Motor neuron (in vitro differentiated cells): ENCODE results near the gene ARL4C. TPM values are rescaled to one million over a fixed set of nuclear protein-coding genes. Genes with fewer than 3 reads are reported as not detected.

Experiments used
- ATAC-seq, 8 experiments: fragments of 200-7000 bp; cut with Tn5 transposase; replicated peaks in 6 of 8; 2 replicates each; pipeline ENCODE4 v1.8.0; 2021; ENCODE audit warnings: mild to moderate bottlenecking in 8 of 8, moderate library complexity in 8 of 8
- H3K27ac ChIP-seq, 2 donors: fragments of 250-450 bp; sonication (Bioruptor Pico); 2 replicates each; pipeline ENCODE4 v1.9.0; 2021; ENCODE audit warnings: antibody characterized with exemption in 2 of 2, mild to moderate bottlenecking in 2 of 2, moderate library complexity in 1 of 2
- H3K4me1 ChIP-seq, 2 donors: fragments of 250-450 bp; sonication (Bioruptor Pico); replicated peaks in 1 of 2; 2 replicates each; pipeline ENCODE4 v1.6.1; 2021; ENCODE audit warnings: antibody characterized with exemption in 2 of 2, mild to moderate bottlenecking in 2 of 2, moderate library complexity in 1 of 2
- H3K4me3 ChIP-seq, 5 donors: fragments of 250-450 bp; sonication (Bioruptor Pico); 2 replicates each; pipeline ENCODE4 v1.9.0; 2021; ENCODE audit warnings: antibody characterized with exemption in 5 of 5, mild to moderate bottlenecking in 5 of 5, moderate library complexity in 4 of 5
- WGBS, 10 experiments: fragments of 450-650 bp; shearing (Covaris generic); methylation state at CpG; one replicate each; pipeline ENCODE4 v1.0.0; 2022; 5-methylcytosine and 5-hydroxymethylcytosine counted together
- in situ Hi-C, 9 experiments: fragments of 400-800 bp; cut with MboI; loops; one replicate each; pipeline ENCODE4 v1.15.0; 2021; ENCODE audit warnings: low sequenced_read_pairs in 9 of 9, low pct_unique_long_range_greater_than_20kb in 2 of 9; ENCODE audit not compliant: unreplicated experiment in 9 of 9
- total RNA-seq, 8 experiments: library from RNA; unstranded; fragments of 300-600 nt; gene quantifications; 2 replicates each; pipeline versions ENCODE4 v1.2.3 to v1.2.4, GENCODE V29; 2022

ARL4C gene
- total RNA-seq, 8 experiments from 2014 or later, result 0.27 to 129 (median 47.0) TPM

DNA sequence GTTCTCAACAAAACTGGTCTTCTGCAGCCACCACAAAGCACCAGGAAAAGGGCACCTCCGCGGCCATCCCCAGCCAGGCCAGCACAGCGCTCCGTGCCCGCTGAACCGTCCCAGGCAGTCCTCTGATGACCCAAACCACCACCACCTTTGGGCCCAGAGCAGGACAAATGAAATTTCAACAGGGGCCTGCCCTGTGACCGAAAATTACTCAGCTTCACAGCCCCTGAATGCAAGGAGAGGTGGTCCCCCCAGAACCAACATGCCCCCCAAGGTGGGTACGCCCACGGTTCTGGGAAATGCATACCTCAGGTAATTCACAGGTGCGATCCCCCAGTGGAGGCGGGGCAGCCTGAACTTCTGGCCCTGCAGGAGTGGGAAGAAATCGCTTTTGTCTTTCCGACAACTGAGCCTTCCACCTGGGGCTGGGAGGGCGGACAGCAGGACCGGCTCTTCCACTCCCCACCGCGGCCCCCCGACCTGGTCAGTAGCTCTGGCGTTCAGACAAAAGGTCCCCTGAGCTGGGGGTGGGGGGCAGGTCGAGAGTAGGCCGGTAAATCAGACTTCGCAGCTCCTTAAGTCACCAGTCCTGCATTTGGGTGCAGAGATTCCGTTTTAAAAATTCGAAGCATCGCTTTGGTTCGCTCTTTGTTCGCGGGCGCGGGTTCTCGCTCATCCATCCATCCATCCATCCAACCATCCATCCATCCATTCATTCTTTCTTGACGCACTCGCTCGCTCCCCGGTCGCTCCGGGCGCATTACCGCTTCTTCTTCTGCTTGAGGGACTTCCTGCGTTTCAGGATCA is 1.4 kb downstream of the ARL4C start:
- ATAC-seq, result no peak
- 0 to 10% (median 1%) methylated on average over 3 to 20 of the region's 40 CpGs; no CpG with 5 or more reads in 2 of the 10 experiments for WGBS, 10 experiments
- Histone ChIP-seq H3K4me1 (peaks cover 7 to 14% of the 10 kb centered on the region in 2 donors), H3K27ac (peak overlapping the region; percentile 65 to 80), H3K4me3 (peak overlapping the region; percentile 77 to 98 (median 93))
- in situ Hi-C loops, result loop anchor here in 3 of 9 experiments (10.0 to 25.0 kb wide), 4 partner anchors 201 to 508 kb away; no protein-coding TSS in a partner anchor

DNA sequence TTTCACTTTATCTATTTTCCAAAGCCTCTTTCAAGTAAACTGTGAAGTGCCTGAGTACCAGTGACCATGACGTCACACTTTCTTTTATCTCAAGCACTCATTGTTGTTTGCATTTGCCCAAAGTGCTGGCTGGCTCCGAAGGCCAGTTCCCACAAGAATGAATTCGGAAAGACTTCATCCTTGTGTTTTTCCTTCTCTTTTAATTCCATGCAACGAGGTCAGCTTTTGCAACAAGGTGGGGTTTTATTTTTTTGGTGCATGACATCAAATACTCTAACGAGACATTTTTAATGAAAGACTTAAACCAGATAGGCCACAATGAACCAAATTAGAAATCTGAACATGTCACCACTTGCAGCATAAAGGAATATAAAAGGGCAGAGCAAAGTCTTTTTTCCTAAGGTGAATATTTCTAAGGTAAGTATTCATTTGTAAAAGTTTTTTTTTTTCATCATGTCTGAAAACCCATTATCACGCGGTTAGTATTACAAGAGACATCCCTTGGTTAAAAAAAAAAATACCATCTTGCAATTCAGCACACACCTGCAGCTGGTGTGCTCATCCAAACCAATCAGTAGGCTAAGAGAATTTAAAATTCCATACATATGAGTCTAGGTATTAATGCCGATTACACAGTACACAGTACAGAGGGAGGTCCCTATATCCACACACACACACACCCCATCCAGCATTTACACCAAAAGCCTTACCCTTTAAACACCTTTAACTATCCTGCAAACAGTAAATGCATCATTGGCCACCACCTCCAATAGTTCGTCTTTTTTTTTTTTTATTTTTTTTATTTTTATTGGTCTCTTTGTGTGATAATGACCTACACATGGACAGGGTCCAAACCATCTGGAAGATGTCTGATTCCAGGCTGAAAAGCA is 2.3 kb downstream of the ARL4C start:
- Histone ChIP-seq H3K4me3 (peak overlapping the region; percentile 77 to 98 (median 93)), H3K4me1 (peaks cover 7 to 8% of the 10 kb centered on the region in 2 donors), H3K27ac (peak overlapping the region in 1 of 2 donors; percentile 80)
- WGBS, 10 experiments, result 0 to 78% (median 5%) methylated on average over 3 to 9 of the region's 9 CpGs
- no peak for ATAC-seq
- in situ Hi-C loops, result loop anchor here in 3 of 9 experiments (10.0 to 25.0 kb wide), 4 partner anchors 200 to 507 kb away; no protein-coding TSS in a partner anchor

DNA sequence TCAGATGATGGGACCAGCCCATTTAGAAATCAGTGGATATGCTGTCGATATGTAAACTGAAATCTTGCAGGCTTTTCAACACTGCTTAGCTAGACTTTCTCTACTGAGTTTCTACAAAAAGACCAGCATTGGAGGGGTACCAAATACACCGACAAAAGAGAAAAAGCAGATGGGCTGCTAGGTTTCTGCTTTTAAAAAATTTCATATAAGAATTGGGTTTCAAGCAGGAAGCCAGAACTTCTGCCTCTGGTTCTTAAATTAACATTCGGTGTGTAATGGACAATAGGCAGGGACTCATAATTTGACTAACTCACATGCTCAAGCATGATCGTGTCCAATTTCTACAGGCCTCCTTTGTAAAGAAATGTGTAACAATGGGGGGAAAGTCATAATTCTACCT is 3.1 kb downstream of the ARL4C start:
- H3K4me1 ChIP-seq, result peaks cover 7 to 8% of the 10 kb centered on the region in 2 donors
- in situ Hi-C loops, result loop anchor here in 3 of 9 experiments (10.0 to 25.0 kb wide), 4 partner anchors 199 to 506 kb away; no protein-coding TSS in a partner anchor
- WGBS, 10 experiments, result 0 to 80% (median 11%) methylated on average over 1 to 4 of the region's 4 CpGs
- peak overlapping the region; percentile 77 to 98 (median 93) for H3K4me3 ChIP-seq
- ATAC-seq, result no peak
- no peak overlapping the region for H3K27ac ChIP-seq

DNA sequence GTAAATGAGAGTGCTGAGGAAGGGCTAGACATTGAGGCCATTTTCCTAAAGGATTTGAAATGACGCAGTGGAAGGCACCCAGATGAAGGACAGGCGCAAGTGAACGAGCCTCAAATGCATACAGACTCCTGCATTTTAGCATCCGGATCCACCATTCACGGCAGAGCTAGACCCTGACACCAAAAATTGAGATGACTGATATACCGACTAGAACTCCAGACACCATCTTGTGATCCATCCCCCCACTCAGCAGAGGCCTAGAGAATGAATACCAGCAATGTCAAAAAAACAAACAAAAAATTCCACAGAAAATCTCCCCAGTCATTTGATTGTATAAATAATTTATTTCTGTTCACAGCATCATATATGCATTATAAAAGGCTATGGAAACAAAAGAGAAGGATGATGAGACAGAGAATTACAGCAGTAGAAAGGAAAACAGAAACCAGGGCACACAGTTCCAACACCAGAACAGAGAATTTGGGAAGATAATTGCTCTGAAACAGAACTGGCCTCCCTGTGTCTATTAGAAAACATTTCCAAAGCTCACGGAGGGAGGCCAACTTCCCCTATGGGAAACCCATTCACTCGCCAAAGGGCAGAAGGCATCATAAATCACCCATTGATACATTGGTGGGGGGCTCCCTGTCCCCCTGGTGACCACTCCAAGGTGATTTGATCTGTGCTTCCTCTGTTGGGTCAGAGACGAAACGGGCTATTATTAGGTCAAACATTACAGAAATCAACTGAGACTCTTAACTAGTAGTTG is 4.0 kb downstream of the ARL4C start:
- H3K4me1 ChIP-seq, result peaks cover 7 to 8% of the 10 kb centered on the region in 2 donors
- in situ Hi-C loops, result loop anchor here in 3 of 9 experiments (10.0 to 25.0 kb wide), 4 partner anchors 198 to 506 kb away; no protein-coding TSS in a partner anchor
- no peak for ATAC-seq
- no peak overlapping the region for H3K27ac ChIP-seq
- 3 to 98% (median 40%) methylated on average over 1 to 8 of the region's 10 CpGs; no CpG with 5 or more reads in 1 of the 10 experiments for WGBS, 10 experiments
- peak overlapping the region; percentile 77 to 98 (median 93) for H3K4me3 ChIP-seq

DNA sequence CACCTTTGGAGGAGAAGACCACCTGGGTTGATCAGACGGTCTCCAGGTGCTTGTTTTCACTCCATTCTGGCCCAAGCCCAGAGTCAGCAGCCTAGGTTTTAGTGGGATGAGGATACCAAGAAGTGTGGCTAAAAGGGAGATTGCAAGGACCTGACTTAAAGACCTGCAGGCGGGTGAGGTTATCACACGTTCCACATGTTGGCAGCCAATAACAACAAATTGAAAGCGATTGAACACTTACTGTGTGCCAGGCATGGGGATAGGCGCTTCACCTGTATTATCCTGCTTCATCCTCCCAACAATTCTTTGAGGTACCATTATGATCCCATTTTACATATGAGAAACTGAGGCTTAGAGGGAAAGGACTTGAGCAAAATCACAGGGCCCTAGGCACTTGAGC is 5.0 kb downstream of the ARL4C start:
- 80 to 100% (median 99%) methylated on average over 1 to 4 of the region's 5 CpGs; no CpG with 5 or more reads in 4 of the 10 experiments for WGBS, 10 experiments
- Histone ChIP-seq H3K4me3 (peak overlapping the region in 2 of 5 donors; percentile 93 to 94), H3K27ac (no peak overlapping the region), H3K4me1 (peaks cover 4 to 8% of the 10 kb centered on the region in 2 donors)
- in situ Hi-C loops, result loop anchor here in 3 of 9 experiments (10.0 to 25.0 kb wide), 4 partner anchors 197 to 505 kb away; no protein-coding TSS in a partner anchor
- no peak for ATAC-seq

DNA sequence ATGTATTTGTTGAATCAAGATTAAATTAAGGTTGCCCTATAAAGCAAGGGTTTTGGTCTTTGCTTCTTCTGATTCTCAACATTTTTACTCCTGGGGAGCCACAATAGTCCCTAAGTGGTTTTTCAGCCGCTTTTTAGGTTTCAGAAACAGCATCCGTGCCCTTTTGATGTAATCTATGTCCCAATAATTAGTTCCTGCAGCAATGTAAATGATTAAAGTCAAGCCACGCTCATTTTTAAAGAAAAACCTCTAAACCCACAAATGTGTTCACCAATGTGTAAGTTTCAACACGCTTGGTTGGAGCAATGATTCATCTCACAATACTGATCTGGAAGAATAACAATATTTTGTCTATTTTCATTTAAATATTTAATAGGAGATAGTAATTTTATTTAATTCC is 5.6 kb downstream of the ARL4C start:
- Histone ChIP-seq H3K4me3 (no peak overlapping the region), H3K4me1 (peaks cover 4 to 8% of the 10 kb centered on the region in 2 donors), H3K27ac (no peak overlapping the region)
- WGBS, 10 experiments, result 73 to 100% (median 93%) methylated on average over 1 to 4 of the region's 4 CpGs
- no peak for ATAC-seq
- in situ Hi-C loops, result loop anchor here in 3 of 9 experiments (10.0 to 25.0 kb wide), 4 partner anchors 196 to 504 kb away; no protein-coding TSS in a partner anchor

DNA sequence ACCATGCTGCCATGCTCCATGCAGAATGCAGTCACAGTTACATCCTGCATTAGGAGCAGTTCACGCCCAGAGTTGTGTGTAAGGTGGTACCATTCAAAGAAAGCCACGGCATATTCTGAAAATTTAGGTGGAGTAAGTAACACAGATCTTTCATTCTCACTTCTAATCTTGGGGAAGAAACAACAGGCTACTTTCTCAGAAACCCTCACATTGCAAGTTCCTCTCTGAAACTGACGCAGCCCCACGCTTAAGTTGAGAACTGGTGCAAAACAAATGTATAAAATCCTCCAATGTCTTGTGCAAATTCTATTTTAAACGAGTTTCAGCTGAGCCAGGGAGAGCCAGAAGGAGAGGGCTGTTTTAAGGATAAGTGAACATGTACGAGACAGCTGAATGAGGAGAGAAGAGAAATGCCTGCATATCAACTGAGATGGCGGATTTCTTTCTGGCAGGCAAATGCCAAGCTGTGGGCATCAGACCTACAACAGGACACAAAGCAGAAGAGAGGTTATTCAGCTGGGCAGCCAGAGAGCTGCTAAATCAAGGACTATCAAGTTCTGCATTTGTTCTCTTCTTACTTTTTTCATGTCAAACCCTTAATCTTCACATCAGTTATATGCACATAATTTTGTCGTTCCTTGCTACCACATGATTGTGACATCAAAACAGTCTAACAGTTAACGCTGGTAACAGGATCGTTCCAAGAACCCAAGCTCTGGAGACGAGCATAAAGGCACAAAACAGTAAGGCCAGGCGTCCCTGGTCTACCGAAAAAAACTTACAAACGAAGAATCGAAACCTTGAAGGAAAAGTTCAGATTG is 6.4 kb downstream of the ARL4C start:
- H3K4me1 ChIP-seq, result peaks cover 4 to 8% of the 10 kb centered on the region in 2 donors
- in situ Hi-C loops, result loop anchor here in 3 of 9 experiments (10.0 to 25.0 kb wide), 4 partner anchors 196 to 503 kb away; no protein-coding TSS in a partner anchor
- WGBS, 10 experiments, result 42 to 100% (median 86%) methylated on average over 2 to 15 of the region's 15 CpGs
- no peak overlapping the region for H3K4me3 ChIP-seq
- no peak overlapping the region for H3K27ac ChIP-seq
- peak in 1 of 8 experiments; percentile 37 for ATAC-seq

DNA sequence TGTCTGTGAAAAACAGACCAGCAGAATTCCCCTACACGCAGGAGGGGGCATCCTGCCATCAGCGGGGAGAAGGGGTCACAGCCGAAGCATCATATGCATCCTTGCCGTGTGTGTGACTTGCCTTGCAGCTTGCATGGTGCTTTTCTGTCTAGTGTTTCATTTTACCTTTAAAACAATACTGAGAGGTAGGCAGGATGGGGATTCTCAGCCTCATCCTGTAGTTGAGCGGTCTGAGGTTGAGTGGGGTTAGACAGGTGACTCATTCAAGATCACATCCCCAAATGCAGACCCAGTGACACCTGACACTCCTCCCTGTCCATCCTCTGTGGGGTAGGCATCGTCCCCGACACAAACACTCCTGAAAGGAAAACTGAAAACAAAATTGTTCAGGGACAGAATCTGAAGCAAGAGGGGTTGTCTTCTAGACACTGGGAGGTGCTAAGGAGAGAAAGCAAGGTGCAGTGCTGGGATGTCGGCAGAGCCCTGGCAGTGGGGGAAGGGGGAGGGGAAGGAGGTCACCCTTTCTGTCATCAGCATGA is 7.9 kb downstream of the ARL4C start:
- Histone ChIP-seq H3K27ac (no peak overlapping the region), H3K4me1 (peaks cover 4 to 8% of the 10 kb centered on the region in 2 donors), H3K4me3 (no peak overlapping the region)
- in situ Hi-C loops, result loop anchor here in 2 of 9 experiments (25.0 kb wide), 2 partner anchors 352 to 502 kb away; no protein-coding TSS in a partner anchor
- ATAC-seq, result peak in 3 of 8 experiments; percentile 44 to 70 (median 50)
- 33 to 100% (median 81%) methylated on average over 1 to 8 of the region's 8 CpGs; no CpG with 5 or more reads in 2 of the 10 experiments for WGBS, 10 experiments

DNA sequence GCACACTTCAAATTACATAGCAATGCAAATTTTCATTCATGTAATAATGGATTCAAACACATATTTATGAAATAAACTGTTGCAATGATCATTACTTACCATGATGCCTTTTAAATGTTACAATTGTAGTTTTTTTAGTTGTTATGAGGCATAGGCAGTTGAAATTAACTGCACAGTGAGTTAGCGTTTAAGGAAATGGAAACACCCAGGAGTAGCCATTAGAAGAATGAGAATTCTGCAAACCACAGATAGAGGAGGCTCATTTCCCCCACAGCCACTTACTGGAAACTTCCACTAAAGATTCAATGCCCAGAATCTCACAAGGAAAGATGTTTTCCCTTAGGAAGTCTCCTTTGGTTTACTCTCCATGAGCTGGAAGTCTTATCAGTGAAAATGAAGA is 8.4 kb downstream of the ARL4C start:
- peaks cover 4 to 8% of the 10 kb centered on the region in 2 donors for H3K4me1 ChIP-seq
- H3K4me3 ChIP-seq, result no peak overlapping the region
- H3K27ac ChIP-seq, result no peak overlapping the region
- WGBS, 10 experiments, result 89 to 100% (median 100%) methylated on average over 1 of the region's 1 CpG; no CpG with 5 or more reads in 2 of the 10 experiments
- in situ Hi-C loops, result loop anchor here in 2 of 9 experiments (25.0 kb wide), 2 partner anchors 351 to 501 kb away; no protein-coding TSS in a partner anchor
- no peak for ATAC-seq

DNA sequence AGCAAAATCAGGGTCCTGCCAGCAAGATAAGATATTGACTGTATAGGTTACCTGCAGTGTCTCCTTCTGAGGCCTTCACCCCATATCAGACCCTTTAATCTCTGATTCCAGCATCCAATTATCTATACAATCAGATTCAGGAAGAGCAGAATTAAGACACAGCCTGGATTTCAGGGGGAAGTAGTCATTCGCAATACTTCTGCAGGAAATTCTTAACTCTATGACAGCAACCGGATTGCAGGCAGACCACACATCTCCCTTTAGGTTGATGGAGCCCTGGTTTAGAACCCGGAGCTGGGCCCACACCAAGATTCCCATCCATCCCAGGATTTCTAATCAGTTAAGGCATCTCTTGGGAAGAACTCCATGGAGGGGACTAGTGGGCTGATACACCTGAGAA is 9.5 kb downstream of the ARL4C start:
- WGBS, 10 experiments, result 80 to 100% (median 100%) methylated on average over 1 to 2 of the region's 3 CpGs; no CpG with 5 or more reads in 5 of the 10 experiments
- Histone ChIP-seq H3K4me3 (no peak overlapping the region), H3K4me1 (peaks cover 3 to 8% of the 10 kb centered on the region in 2 donors), H3K27ac (no peak overlapping the region)
- in situ Hi-C loops, result loop anchor here in 2 of 9 experiments (25.0 kb wide), 2 partner anchors 350 to 500 kb away; no protein-coding TSS in a partner anchor
- no peak for ATAC-seq
